ENCODE data around the gene CDKN1A. TPM values are rescaled to one million over a fixed set of nuclear protein-coding genes. Genes with fewer than 3 reads are reported as not detected.

The CDKN1A gene
- total RNA-seq, 1 donor from 2014 or later, result 201 TPM

DNA sequence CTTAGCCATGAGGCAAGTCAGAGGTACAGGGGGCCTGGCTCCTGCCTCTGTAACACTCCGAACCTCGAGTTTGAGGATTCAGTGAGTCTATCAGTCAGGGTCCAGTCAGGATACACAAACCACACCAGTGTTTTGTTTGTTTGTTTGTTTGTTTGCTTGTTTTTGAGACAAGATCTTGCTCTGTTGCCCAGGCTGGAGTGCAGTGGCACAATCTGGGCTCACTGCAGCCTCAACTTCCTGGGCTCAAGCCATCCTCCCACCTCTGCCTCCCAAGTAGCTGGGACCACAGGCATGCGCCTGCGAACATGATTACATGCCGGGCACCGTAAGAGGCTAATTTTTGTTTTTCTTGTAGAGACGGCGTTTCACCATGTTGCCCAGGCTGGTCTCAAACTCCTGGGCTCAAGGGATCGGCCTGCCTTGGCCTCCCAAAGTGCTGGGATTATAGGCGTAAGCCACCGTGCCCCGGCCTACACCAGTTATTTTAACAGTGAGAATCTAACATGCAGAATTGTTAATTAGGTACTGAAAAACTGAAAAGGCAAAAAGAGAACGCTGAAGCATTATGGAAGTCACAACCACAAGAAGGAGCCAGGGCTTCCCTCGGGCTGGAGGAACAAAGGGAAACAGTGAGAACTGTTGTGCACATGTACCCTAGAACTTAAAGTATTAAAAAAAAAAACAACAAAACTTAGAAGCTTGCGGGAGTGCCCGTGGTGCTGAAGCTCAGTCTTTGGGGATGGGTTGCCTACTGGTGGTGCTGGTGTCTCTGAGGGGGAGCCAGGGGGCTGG lies 44.0 kb upstream of the CDKN1A start:
- Mint-ChIP-seq H3K4me1 (ENCODE audit: unreplicated experiment) (peaks cover 25% of the 10 kb centered on the region), H3K27ac (ENCODE audit: unreplicated experiment) (peak overlapping the region; percentile 73), H3K36me3 (ENCODE audit: unreplicated experiment) (no peaks in the 10 kb centered on the region), H3K4me3 (ENCODE audit: unreplicated experiment) (no peak overlapping the region), H3K27me3 (ENCODE audit: unreplicated experiment) (peaks cover 2% of the 10 kb centered on the region), H3K9me3 (ENCODE audit: unreplicated experiment) (no peaks in the 10 kb centered on the region)
- no peak for DNase-seq (ENCODE audit: extremely low spot score, unreplicated experiment)
- TF ChIP-seq, protein P1, sequence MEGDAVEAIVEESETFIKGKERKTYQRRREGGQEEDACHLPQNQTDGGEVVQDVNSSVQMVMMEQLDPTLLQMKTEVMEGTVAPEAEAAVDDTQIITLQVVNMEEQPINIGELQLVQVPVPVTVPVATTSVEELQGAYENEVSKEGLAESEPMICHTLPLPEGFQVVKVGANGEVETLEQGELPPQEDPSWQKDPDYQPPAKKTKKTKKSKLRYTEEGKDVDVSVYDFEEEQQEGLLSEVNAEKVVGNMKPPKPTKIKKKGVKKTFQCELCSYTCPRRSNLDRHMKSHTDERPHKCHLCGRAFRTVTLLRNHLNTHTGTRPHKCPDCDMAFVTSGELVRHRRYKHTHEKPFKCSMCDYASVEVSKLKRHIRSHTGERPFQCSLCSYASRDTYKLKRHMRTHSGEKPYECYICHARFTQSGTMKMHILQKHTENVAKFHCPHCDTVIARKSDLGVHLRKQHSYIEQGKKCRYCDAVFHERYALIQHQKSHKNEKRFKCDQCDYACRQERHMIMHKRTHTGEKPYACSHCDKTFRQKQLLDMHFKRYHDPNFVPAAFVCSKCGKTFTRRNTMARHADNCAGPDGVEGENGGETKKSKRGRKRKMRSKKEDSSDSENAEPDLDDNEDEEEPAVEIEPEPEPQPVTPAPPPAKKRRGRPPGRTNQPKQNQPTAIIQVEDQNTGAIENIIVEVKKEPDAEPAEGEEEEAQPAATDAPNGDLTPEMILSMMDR (IDR thresholded peaks at IDR 0.05), result no peak

DNA sequence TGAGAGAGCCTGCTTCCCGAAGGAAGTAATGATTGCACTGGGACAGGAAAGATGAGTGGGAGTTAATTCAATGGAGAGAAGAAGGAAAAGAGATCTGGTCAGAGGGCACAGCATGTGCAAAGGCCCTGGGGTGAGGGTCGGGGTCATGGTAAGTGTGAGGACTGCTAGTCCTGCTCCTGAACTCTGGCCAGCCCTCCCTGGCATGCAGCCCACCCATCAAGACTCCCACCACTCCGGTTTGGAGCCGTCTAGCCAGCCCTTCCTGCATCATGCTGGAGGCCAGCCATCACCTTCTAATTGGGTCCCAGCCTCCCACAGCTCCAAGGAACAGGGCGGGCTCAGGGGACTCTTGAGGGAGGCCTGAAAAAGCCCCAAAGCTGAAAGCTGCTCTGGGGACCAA lies 42.2 kb upstream of the CDKN1A start:
- TF ChIP-seq, protein P1 (IDR thresholded peaks at IDR 0.05), result no peak
- peaks cover 22% of the 10 kb centered on the region for H3K4me1 Mint-ChIP-seq (ENCODE audit: unreplicated experiment)
- no peaks in the 10 kb centered on the region for H3K36me3 Mint-ChIP-seq (ENCODE audit: unreplicated experiment)
- H3K9me3 Mint-ChIP-seq (ENCODE audit: unreplicated experiment), result no peaks in the 10 kb centered on the region
- H3K27me3 Mint-ChIP-seq (ENCODE audit: unreplicated experiment), result peaks cover 2% of the 10 kb centered on the region
- no peak for DNase-seq (ENCODE audit: extremely low spot score, unreplicated experiment)
- H3K27ac Mint-ChIP-seq (ENCODE audit: unreplicated experiment), result no peak overlapping the region
- H3K4me3 Mint-ChIP-seq (ENCODE audit: unreplicated experiment), result no peak overlapping the region

DNA sequence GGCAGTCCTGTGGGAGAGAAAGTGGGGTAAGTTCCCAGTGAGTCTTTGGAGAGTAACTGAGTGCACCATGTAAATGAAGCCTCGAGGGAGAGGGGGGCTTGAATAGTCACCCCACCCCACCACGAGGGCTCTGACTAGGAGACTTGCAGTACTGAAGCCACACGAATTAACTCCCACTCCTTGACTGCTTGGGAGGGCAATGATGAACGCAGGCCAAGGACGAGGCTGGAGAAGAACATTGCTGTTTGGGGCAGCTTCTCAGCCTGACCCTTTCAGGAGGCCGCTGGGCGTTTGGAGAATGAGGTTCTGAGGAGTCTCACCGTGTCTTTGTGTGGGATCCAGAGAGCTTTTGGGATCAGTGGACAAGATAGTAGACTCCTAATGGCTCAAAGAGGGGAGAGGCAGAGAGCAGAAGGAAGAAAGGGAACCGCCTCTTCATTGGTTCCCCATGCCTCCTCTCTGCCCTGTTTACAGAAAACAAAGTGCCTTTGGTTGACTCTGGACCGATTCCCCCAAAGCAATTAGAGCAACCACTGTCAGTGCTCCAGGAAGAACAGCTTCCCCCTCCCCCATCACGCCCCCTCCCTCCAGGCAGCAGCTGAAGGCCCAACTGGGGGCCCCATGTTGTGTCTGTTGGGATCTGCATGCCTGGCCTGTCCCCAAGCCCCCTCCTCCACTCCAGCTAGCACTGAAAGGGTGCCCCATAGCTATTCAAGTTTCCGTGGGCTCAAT lies 41.7 kb upstream of the CDKN1A start:
- Mint-ChIP-seq H3K9me3 (ENCODE audit: unreplicated experiment) (no peaks in the 10 kb centered on the region), H3K4me3 (ENCODE audit: unreplicated experiment) (no peak overlapping the region), H3K36me3 (ENCODE audit: unreplicated experiment) (no peaks in the 10 kb centered on the region), H3K27ac (ENCODE audit: unreplicated experiment) (no peak overlapping the region), H3K27me3 (ENCODE audit: unreplicated experiment) (peaks cover 2% of the 10 kb centered on the region), H3K4me1 (ENCODE audit: unreplicated experiment) (peaks cover 23% of the 10 kb centered on the region)
- TF ChIP-seq, protein P1 (IDR thresholded peaks at IDR 0.05), result no peak
- DNase-seq (ENCODE audit: extremely low spot score, unreplicated experiment), result no peak

DNA sequence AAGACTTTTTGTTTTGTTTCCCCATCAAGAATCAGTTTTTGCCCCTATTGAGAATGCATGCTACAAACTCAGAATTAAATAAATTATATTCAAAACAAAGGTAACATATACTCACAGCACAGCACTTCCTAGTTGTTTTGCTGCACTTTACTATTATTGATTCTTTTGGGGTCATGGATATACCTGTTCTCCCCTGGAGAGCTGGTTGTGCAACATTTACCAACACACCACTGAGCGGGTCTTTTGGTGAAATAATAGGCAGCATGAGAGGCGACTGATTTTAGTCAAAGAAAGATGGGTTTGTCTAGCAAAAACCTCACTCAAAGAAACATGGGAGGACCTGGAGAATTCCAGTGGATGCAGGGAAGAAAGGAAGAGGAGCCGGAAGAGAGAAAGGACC lies 39.9 kb upstream of the CDKN1A start:
- Mint-ChIP-seq H3K36me3 (ENCODE audit: unreplicated experiment) (no peaks in the 10 kb centered on the region), H3K9me3 (ENCODE audit: unreplicated experiment) (no peaks in the 10 kb centered on the region), H3K4me3 (ENCODE audit: unreplicated experiment) (no peak overlapping the region), H3K27ac (ENCODE audit: unreplicated experiment) (no peak overlapping the region), H3K4me1 (ENCODE audit: unreplicated experiment) (peaks cover 28% of the 10 kb centered on the region), H3K27me3 (ENCODE audit: unreplicated experiment) (peaks cover 2% of the 10 kb centered on the region)
- TF ChIP-seq, protein P1 (IDR thresholded peaks at IDR 0.05), result no peak
- no peak for DNase-seq (ENCODE audit: extremely low spot score, unreplicated experiment)

DNA sequence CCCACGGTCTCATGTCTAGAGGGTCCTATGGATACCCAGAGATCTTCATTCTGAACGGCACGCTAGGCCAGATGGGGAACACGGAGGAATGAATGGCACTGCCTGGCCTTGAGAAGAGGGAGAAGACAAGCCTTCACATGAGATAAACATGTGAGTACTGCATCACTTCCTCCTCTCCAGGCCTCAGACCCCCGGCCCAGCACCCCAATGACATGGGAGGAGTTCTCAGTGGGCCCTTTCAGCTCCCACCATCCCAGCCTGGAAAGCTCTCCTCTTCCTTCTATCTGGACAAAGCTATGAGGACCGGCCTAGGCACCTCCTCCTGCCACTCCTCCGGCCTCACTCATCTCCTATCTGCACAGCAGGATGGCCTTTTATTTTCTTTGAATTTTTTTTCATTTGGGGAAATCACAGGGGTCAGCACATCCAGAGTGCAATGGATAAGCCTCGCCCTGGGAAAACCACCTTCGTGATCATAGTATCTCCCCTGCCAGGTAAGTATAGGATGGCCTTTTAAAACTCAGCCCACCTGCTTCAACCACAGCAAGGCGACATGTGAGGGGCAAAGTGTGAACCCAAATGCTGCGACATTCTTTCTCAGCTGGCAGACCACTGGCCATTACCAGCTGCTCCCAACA lies 39.2 kb upstream of the CDKN1A start:
- Mint-ChIP-seq H3K4me1 (ENCODE audit: unreplicated experiment) (peaks cover 24% of the 10 kb centered on the region), H3K4me3 (ENCODE audit: unreplicated experiment) (no peak overlapping the region), H3K36me3 (ENCODE audit: unreplicated experiment) (no peaks in the 10 kb centered on the region), H3K27ac (ENCODE audit: unreplicated experiment) (no peak overlapping the region), H3K9me3 (ENCODE audit: unreplicated experiment) (no peaks in the 10 kb centered on the region), H3K27me3 (ENCODE audit: unreplicated experiment) (peaks cover 2% of the 10 kb centered on the region)
- TF ChIP-seq, protein P1 (IDR thresholded peaks at IDR 0.05), result no peak
- DNase-seq (ENCODE audit: extremely low spot score, unreplicated experiment), result no peak
